Skeletal muscle tissue (tissue), 5 donors: Measurements from ENCODE around the gene ECHDC1. TPM values are rescaled to one million over a fixed set of nuclear protein-coding genes. Genes with fewer than 3 reads are reported as not detected.

Experiments used
- H3K27ac ChIP-seq: one replicate; pipeline ENCODE4 v1.7.0; 2013; ENCODE audit warnings: mild to moderate bottlenecking, low read depth, low read length, inconsistent platforms
- H3K27me3 ChIP-seq, 3 donors: one replicate each; pipeline ENCODE4 v1.7.0; 2013; ENCODE audit warnings: low read length in 3 of 3; ENCODE audit not compliant: control insufficient read depth in 3 of 3, insufficient read depth in 3 of 3
- H3K36me3 ChIP-seq, 3 donors: one replicate each; pipeline ENCODE4 v1.7.0; 2013; ENCODE audit warnings: low read length in 3 of 3; ENCODE audit not compliant: control insufficient read depth in 3 of 3, insufficient read depth in 3 of 3
- H3K4me1 ChIP-seq, 3 donors: one replicate each; pipeline ENCODE4 v1.7.0; 2013; ENCODE audit warnings: low read length in 3 of 3, mild to moderate bottlenecking in 3 of 3; ENCODE audit not compliant: control insufficient read depth in 3 of 3, insufficient read depth in 3 of 3
- H3K4me3 ChIP-seq, 3 donors: one replicate each; pipeline ENCODE4 v1.7.0; 2013; ENCODE audit warnings: low read length in 3 of 3
- H3K9ac ChIP-seq, 3 donors: one replicate each; pipeline ENCODE4 v1.7.0; 2013; ENCODE audit warnings: low read length in 3 of 3, mild to moderate bottlenecking in 3 of 3, moderate library complexity in 2 of 3, low read depth in 1 of 3
- H3K9me3 ChIP-seq, 3 donors: one replicate each; pipeline ENCODE4 v1.7.0; 2013; ENCODE audit warnings: low read length in 3 of 3; ENCODE audit not compliant: control insufficient read depth in 3 of 3
- small RNA-seq: library from RNA; depleted of rRNA; stranded (forward); fragments of <200 nt; gene quantifications from one replicate; pipeline ENCODE3, GENCODE V24; 2014
- total RNA-seq: library from RNA; depleted of rRNA; stranded (reverse); fragments of >200 nt; gene quantifications from one replicate; pipeline ENCODE4 v1.2.3, GENCODE V29; 2014
- donor health status: Osteomylitis.

Gene ECHDC1
- total RNA-seq, 1 donor from 2014 or later, result 36.0 TPM

- no peaks in the 10 kb centered on the region for H3K36me3 ChIP-seq
- H3K27ac ChIP-seq, result no peak overlapping the region
- H3K27me3 ChIP-seq, result no peaks in the 10 kb centered on the region
- no peaks in the 10 kb centered on the region for H3K4me1 ChIP-seq
- H3K4me3 ChIP-seq, result no peak overlapping the region
- no peak overlapping the region for H3K9ac ChIP-seq
- no peaks in the 10 kb centered on the region for H3K9me3 ChIP-seq
Measured at GRCh38 chr6:127243501-127243900, 99.9 kb downstream of the ECHDC1 start.

Small RNA genes within 50 kb of the gene (small RNA-seq; reads per million reads assigned to genes)
- gene RNA5SP217, result not detected

Other genes starting within 250 kb of the ECHDC1 start
- 6.3 TPM for gene RSPO3, start 224.9 kb downstream of the ECHDC1 start, total RNA-seq
- 39.7 TPM for gene RNF146, start 76.7 kb downstream of the ECHDC1 start, total RNA-seq
- gene KIAA0408, start 115.8 kb upstream of the ECHDC1 start, total RNA-seq, result 15.7 TPM
- not detected for gene C6orf58, start 233.6 kb upstream of the ECHDC1 start, total RNA-seq